Measurements from ENCODE around the gene BAG5.

BAG5 gene

GRCh38 chr14:103545915-103546651 lies 16.4 kb downstream of the BAG5 start:
- no peak for DNase-seq

- DNase-seq, result no peak
Measured at GRCh38 chr14:103545219-103545914, 17.1 kb downstream of the BAG5 start.

DNA sequence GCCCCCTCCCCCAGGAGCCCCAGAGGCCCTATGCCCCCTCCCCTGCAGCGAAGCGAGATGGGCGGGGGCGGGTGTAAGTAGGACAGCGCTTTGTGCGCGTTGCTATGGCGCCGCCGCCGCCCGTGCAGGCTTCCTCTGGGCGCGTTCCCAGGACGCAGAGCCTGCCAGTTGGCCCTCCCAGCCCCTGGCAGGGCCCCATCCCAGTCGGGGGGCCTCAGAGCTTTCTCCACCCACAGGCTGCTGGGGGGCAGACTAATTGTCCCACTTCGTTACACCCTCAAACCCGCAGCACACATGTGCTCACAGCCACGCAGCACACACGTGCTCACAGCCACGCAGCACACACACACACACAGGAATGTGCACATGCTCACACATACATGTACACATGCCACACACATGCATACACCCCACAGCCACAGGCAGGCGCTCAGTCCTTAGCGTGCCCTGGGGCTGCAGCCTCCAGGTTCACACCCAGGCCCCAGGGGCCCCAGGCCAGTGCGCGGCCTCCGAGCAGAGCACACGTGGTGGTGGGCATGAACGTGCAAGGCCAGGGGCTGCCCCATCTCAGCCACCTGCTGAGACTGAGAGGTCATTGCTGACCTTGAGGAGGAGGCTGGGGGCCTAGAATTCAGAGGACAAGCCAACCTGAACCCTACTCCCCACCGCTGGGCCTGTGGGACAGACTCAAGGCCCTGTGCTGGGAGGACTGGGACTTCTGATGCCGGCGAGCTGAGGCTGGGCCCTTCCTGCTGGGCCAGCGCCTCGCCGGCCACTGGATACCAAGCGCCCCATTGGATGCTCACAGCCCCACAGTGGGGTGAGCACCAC lies 17.9 kb downstream of the BAG5 start:
- DNase-seq, result no peak

GRCh38 chr14:103543721-103544387 lies 18.6 kb downstream of the BAG5 start:
- DNase-seq, result no peak

GRCh38 chr14:103543140-103543539 lies 19.3 kb downstream of the BAG5 start:
- no peak for DNase-seq

- no peak for DNase-seq
Measured at GRCh38 chr14:103542605-103543088, 19.8 kb downstream of the BAG5 start.

- no peak for DNase-seq
Measured at GRCh38 chr14:103541709-103542604, 20.5 kb downstream of the BAG5 start.

DNA sequence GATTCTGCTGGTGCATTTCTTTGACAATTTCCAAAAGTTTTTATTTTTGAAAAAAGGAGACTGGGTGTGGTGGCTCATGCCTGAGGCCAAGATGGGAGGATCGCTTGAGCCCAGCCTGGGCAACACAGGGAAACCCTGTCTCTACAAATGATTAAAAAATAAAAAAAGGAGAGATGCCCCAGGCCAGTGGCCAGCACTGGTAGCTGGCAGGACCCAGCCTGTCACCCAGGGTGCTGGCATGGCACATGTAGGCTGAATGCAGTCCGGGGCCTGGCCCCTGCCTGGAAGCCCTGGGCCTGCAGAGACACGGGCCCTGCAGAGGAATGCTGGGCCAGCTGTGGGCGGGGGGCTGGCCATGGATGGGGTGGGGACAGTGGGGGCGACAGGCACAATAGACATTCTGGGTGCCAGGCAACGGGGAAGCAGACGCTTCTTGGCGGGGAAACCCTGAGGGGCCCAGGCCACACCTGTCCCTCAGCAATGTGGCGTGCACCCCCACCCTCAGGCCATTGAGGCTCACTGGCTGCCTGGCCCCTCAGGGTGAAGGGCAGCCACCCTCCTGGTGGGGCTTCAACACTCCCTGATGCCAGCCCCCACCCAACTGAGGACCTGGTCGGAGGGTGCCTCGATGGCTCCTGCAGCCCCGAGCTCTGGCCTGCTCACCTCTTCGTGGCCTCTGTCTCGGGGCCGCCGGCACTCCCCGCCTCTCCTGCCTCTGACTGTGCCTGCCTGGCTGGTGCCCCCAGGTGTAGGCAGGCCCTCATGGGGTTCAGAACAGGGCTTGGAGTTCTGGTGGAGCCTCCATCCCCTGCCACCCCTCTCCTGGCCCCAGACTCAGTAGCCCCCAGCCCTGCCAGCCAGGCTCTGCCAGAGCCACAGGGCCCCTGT lies 21.4 kb downstream of the BAG5 start:
- no peak for DNase-seq

DNA sequence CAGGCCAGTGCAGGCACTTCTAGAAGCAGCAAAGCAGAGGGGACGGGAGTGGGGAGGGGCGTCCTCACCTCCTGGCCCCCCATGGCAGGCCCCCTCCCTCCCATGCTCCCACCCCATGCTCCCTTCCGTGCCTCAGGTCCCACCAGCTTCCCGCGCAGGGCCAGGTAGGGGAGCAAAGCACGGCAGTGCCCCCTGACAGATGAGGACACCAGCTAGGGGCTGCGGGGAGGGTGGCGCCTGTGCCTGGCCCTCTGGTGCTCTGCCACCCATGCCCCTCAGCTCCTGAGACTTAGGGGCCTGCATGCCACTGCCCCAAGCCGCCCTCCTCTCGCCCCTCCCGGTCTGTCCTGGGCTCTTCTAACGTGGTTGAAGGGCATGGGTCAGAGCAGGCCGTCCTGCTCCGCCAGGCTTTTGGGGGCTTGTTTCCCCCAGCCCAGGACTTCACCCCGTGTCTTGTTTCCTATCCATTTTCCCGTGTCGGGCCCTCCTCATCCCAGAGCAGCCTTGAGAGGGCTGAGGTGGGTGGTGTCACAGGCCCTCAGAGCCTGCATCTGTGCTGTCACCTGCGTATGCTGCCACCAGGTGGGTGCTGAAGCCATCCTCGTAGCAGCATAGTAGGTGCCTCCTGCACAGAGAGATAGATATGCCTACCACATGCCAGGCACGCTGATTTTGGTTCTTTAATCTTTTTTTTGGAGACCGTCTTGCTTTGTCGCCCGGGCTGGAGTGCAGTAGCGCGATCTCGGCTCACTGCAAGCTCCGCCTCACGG lies 23.2 kb downstream of the BAG5 start:
- DNase-seq, result no peak

DNA sequence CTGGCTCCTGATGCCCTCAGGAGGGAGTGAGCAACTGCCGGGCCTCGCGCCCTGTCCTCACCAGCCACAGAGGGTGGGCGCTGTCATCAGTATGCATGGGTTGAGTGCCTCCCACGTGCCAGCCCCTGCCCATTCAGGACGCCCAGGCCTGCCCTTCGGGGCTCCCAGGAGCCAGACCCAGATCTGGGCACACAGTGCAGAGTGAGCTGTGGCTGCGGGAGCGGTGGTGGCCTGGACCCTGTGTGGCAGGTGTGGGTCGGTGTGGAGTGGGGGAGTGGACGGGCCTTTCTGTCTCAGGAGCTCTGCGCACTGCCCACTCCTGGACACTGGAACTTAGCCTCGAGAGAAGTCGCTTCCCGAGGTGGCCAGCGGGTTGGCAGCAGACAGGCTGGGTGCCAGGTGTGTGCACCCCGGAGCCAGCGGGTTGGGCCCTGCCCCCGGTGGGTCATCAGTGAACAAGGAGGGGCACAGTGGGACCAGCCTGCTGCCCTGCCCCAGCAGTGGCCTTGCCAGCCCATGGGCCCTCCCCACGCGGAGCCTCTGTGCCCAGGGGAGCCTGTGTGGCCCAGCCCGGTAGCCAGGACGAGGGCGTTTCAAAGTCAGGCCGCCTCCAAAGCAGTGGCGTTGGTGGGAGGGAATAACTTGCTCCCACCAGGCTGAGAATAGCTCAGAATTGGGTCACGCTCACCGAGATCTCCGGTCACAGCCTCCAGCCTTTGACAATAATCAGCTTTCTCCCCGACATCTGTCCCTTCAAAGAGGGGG lies 24.0 kb downstream of the BAG5 start:
- DNase-seq, result no peak

DNA sequence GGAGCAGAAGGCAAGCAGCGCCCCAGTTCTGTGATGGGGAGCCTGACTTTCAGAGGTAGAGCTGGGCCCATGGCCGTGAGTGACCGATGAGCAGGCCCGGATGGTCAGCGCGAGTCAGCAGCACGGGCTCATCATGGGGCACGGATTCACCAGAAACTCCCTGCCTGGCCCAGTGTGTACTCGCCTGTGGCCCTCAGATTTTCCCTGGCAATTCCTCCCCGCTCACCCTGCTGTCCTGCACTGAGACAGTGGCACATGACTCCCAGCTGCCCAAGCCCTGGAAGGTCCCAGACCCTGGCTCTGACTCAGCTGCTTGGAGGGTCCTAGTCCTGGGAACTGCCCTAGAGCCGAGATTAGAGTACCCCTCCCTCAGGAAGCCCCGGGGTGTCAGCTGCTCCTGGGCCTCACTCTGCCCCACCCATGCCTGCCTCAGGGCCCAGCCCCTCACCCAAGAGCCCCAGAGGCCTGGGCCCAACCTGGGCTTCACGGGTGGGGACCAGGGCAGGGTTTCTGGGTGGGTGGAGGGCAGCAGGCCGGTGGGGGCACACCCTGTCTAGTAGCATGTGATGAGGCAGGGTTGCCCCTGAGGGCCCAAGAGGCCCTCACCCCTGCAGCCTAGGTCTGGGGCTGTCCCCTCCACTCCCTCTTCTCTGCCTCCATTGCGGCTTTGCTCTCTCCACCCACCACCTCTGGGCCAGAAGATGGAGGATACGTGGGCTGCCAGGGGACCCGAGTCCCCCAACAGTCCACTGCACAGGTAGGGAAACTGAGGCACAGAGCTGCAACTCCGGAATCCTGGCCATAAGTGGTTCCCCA lies 25.1 kb downstream of the BAG5 start:
- no peak for DNase-seq

GRCh38 chr14:103536693-103537092 lies 25.8 kb downstream of the BAG5 start:
- no peak for DNase-seq

DNA sequence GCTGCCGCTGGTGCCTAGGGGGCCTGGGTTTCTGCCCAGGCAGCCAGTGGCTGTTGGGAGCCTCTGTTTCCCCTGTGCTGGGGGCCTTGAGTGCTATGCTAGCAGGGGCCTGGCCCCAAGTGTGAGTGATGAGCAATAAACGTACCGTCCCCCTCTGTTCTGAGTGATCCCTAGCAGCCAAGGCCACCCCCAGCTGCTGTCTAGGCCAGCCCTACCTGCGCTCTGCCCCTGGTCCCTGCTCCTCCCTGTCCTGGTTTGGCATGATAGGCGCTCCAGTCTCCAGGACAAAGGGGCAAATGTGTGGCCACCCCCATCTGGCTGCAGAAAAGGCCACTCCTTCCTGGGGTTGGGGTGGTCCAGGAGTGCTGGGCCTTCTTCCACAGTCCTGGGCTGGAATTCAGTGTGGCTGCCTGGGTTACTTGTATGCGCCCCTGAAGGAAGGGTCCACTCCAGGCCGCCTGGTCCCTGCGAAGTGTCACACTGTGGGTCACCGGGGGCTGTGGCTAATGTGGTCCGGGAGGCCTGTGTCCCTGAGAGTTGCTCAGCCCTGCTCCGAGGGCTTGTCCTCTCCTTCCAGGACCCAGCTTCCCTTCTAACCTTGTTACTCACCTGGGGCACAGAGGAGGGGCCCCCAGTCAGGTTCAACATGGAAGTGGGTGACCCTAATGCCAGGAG lies 26.4 kb downstream of the BAG5 start:
- no peak for DNase-seq

DNA sequence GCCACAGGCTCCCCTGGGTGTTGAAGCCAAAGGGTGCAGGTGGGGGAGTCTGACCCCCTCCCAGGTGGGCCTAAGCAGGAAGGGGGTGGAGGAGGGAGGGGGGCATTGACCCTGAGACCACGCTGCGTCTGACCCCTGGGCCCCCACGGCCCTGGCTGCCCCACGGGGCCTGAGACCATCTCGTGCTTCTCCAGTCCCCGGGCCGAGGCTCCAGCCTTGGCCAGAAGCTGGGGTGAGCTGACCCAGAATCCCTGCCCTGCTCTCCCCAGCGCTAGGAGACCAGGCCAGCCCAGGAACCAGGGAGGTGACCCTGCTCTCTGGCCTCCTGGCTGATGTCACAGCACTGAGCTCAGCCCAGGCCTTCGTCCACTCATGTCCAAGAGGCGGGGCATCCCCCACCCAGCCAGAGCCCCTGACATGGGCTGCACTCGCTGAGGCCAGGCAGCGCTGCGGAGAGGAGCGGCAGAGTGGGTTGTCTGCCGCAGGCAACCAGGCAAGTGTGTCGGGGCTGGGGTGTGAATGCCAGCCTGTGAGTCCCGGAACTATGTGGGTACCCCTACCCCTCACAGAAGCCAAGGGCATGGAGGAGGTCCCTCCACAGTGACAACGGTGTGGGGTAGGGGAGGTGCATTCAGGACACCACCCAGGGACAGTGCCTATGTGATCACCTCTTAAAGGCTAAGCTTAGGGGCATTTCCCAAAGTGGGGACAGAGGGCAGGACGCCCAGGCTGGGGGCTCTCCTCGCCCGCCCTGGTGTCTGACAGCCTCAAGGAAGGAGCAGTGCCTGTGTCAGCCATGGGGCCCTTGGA lies 27.2 kb downstream of the BAG5 start:
- DNase-seq, result no peak

DNA sequence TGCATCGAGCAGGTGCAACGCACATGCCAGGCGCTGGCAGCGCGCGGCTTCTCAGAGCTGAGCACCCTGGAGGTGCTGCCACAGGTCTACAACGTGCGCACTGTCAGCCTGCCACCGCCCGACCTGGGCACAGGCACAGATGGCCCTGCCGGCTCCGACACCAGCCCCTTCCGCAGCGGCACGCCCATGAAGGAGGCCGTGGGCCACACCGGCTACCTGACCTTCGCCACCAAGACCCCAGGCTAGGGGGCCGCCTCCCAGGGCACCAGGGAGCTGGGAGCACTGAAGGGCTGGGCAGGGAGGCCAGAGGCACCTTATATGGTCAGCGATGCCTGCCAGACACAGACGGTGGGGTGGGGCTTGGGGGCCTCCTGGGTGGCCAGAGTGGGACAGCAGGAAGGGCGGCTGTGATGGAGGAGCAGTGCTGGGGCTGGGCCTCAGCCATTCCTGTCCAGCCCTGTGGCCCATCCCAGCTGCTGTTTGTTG lies 27.8 kb downstream of the BAG5 start:
- DNase-seq, result no peak

DNA sequence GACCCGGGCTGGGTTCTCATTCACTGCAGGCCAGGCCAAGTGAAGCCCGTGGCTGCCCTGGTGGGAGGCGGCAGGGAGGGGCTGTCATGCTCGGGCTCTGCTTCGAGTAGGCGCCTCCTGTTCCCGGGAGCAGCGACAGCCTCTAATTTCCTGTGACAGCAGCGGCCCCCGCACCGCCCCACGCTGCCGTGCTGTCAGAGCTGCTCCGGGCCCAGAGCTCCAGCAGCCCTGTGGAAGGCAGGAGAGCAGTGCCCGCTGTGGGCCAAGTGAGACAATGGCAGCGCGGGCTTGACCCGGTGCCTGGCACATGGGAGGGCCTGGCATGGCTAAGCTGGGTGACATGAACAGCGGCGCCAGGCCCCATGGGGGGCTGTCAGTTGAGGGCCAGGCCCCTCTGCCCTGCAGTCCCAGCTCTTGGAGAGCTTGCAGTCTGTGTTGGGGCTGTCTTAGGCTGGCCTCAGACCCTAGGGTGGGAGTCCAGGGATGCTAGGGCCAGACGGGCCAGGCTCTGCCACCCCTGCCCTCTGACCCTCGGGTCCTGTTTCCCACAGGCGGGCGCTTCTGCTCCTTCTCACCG lies 28.4 kb downstream of the BAG5 start:
- DNase-seq, result no peak

Data from activated CD4-positive, alpha-beta T cell treated with anti-CD3 and anti-CD28 coated beads, Interleukin-2, amount 50 U/mL, for 4 hours (primary cell).